Measurements from ENCODE around the gene HOXD3.

Gene HOXD3

DNA sequence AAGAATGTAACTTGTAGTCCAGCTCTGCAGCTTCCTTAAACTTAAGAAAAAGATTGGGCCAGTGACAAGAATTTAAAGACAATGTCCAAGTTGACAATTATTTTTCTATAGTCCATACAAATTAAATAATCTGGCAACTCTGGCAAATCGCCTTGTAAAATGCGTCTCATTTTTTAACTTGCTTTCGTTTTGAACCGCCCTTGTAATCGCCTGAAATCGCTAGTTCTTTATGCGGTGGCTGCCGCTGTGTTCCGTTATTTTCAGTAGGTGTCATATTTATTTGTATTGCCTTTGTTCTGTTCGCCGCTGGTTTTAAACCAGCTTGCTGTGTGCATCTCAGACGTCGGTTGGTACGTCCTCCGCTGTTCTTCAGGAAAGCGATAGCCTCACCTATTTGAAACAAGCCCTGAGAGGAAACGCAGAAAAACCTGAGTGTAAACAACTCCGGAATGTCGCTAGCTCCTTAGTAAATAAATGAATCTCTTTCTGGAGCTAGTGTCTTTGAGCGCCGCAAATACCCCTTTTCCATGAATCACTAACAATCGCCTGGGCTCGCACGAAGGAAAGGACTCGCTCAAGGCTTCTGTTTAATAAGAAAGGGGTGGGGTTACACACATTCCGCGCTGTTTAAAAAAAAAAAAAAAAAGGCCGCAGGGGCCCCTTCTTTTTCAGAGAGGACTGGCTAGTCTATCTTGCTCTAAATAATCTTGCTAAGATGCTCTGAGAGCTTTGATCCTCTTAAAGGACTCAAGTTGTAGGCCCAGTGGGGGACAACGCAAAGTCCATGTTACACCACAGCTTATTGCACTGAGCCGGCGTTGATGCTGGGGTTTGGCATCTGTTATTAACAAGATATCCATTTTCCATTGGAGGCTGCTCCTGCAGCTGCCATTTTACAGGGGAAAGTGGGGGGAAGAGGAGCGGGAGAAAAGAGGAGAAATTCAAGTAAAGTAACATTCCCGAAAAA lies 24.6 kb upstream of the HOXD3 start:
- DNase-seq (ENCODE audit: low spot score): no peak

DNA sequence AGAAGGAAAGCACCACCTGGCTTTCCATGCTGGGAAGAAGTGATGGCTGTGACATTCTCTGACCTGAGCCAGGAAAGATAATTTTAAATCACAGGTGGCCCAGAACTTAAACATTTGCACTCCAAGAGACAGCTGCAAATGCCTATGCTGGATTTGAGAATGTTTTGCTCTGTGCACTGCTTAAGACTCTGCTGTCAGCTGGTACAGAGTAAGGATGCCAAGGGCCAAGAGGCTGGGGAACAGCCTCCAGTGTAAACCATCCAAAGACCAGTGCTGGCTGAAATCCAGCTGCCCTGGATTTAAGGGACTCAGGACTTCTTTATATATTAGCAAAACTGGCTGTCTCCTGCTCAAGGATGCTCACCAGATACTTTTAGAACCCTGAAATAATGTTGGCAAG lies 23.7 kb upstream of the HOXD3 start:
- no peak for DNase-seq (ENCODE audit: low spot score)

DNA sequence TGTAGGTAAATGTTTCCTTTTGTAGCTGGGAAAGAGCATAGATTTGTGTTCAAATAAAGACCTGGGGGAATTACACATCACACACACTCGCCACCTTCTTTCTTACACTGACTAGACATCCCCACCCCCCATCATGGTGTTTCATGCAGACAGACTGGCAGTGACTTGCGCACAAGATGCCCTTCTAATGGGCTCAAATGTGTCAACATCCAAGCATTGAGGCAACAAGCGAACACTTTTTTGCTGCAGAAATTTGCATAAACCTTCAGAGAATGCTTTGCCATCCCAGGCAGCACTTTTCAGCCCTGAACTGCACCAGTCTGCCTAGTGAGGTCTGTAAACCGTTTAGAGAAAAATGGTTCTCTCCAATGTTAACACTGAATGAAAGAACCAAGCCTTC lies 23.1 kb upstream of the HOXD3 start:
- DNase-seq (ENCODE audit: low spot score): no peak

DNA sequence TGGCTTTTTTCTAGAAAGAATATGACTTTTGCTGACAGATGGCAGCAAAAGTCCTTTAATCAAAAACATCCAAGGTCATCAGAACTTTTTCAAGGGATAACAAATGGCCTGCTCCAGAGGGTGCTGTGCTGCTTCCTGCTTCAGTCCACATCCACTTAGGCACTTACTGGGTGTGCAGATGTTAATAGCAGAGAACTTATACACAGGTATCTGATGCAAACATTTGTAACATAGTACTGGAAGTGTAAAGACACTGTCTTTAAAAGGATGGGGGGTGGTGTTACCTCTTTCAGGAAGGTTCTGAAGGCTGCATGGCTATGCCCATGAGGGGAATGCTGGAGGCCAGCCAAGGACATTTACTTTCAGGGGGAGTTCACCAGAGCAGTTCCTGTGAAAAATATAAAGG lies 22.1 kb upstream of the HOXD3 start:
- DNase-seq (ENCODE audit: low spot score): no peak

DNA sequence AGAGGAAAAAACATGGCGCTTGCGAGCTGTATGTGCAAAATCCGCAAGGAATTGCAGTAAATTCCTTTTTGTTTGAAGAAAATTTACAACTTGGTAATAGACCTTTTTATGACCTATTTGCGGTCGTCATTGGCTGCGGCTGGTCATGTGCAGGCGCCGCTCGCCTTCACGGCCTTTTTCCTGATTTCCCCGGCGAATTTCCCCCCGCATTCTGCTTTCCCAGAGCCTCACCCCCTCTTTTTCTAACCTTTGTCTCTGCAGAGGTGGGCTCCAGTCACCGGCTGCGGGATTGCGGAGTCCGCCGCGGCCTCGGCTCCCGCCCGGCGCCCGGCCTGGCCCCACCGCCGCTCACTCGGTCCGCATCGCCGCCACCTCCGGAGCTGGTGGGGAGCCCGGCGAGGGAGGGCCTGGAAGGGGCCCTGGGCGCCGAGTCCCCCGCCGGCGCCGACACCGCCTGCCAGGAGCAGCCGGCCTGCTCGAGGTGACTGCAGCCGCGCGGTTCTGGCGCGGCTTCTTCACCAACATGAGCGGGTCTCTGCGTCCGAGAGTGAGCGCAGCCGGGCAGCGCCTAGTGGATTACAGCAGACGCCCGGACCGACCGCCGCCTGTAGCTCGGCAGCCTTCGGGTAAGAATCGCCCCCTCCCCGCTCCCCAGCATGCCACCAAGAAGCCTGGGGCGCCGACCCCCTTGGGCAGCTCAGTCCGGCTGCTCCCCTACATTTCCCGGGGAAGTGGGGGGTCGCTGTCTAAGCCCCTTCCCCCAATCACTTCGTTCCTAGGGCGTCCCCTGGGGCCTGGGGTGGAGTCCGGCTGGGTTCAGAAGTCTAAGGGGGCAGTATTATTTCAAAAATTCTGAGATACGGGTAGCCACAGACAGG lies 20.5 kb upstream of the HOXD3 start:
- no peak for DNase-seq (ENCODE audit: low spot score)

DNA sequence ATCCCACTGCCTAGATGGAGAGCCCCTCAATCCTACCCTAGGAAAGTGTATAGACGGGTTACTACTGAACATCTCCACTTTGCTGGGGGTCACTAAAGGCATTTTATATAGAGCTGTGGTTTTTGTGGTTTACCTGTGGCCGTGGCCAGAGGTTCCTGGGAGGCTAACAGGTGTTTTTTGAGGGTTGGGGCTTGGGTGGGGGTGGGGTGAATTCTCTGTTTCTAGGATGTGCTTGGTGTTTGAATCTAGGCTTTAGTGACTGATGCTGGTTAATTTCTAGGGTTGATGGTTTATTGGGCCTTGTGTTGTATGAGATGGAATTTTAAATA lies 19.9 kb upstream of the HOXD3 start:
- no peak for DNase-seq (ENCODE audit: low spot score)

DNA sequence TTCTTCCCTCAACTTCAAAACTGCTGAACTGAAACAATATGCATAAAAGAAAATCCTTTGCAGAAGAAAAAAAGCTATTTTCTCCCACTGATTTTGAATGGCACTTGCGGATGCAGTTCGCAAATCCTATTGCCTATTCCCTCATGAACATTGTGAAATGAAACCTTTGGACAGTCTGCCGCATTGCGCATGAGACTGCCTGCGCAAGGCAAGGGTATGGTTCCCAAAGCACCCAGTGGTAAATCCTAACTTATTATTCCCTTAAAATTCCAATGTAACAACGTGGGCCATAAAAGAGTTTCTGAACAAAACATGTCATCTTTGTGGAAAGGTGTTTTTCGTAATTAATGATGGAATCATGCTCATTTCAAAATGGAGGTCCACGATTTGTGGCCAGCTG lies 19.2 kb upstream of the HOXD3 start:
- DNase-seq (ENCODE audit: low spot score): no peak

DNA sequence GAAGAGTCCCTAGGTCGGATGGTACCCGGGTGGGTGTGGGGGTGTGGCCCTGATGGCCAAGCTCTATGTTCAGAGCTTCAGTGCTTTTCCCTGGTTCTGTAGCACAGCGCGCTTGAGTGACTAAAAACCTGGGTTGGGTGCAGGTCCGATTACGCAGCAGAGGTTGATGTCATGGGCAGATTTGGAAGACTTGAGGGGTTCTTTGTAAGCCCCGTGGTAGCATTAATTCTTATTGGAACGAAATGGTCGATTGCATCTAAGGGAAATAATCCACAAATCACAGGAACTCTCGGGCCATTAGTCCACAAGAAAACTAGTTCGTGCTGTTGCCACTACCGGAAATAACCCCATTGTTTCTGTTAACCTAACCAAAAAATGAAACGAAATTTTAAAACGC lies 18.6 kb upstream of the HOXD3 start:
- DNase-seq (ENCODE audit: low spot score): no peak

DNA sequence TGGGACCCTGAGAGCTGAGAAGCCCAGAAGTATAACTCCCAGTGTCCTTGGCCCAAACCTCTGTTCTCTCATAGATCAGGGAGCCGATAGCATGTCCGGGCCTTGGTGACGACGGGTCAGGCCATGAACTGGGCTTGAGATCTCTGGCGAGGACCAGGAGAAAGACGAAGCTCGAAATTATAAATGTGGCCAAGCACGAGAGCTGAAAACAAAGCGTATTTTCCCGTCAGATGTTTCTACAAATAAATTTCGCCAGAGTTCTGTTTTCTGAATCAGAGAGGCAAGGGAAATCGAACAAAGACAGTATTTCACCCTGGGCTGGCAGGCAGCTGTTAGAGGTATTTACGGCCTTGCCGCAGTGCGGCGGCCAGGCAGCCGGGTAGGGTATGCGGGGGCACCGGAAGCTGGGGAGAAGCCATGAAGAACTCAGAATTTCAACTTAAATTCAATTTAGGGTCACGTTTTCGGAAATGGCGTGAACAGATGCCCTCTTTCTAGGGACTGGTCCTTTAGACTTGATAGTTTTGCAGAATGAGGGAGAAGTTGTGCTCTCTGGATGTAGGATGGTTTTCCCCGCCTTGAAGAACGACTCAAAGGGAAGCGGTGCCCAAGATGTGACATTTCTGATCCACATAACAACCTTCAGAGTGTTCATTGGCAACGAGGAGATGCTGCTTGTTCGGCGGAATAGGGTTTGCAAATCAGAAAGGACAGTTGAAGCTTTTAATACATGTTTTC lies 18.0 kb upstream of the HOXD3 start:
- DNase-seq (ENCODE audit: low spot score): no peak

DNA sequence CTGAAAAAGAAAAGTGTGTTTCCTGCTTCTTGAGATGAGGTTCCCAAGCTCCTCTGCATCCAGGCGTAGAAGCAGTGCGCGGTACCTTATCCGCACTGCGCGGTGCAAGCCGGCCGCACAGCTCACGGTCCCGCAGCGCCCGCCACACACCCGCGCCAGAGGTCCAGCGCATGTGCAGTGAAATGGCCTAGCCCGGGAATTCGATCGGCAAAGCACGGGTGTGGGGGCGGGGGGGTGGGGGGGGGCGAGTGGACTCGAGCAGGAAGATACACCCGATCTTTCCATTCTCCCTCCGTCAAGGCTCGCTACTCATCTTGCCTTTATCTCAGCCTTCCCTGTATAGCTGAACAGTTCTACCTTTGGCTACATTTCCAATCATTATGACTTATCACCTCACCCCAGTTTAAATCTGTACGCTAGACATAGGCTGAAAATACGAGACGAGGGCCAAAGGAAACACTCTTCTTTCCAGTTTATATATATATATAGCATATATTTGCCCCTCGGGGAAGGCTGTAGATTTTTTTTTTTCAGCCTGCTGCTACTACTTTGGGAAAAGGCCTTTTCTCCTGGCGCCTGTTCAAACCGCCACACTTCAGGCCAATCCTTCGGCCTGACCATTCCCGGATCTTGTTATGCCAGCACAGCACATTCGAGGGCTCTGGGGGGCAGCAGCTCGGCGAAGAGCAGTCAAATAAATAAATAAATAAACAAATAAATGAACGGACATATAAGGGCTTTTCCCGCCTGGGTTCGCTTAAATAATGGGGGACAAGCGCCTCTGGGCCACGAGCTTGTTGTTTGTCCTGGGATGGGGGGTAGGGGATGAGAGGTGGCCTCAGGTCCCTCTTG lies 17.2 kb upstream of the HOXD3 start:
- no peak for DNase-seq (ENCODE audit: low spot score)

DNA sequence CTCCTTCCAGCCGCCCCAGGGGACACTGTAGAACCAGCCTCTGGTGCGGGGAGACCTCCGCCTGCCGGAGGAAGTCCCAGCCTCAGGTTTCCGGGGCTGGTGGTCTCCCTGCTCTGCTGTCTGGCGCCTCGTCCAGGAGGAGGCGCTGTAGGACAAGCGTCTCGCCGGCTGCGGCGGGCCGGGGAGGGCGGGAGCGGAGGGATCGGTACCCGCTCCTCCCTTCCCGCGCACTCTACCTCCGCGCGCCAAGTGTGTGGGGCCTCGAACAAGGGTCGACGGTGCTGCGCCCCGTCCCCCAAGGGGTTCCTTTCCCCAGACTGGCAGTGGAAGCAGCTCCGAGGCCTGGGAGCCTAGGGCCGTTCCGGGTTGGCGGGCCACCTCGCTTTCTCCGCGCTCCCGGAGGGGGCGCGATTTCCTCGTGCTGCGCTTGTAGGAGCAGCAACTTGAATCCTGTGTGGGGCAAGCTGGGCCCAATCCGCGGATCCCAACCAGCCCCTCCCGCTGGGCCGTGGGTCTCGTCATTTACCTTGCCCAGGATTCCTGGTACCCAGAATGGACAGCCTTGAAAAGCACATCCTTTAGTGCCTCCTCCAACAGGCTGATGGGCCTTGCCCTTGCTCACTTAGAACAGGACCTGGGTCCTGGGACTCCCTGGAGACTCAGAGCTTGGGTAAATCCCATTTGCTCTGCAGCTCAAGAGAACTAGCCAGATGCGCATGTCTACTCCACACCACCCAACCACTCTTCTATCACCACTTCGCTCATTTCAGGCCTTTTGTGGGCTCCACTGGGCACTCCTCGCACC lies 16.4 kb upstream of the HOXD3 start:
- DNase-seq (ENCODE audit: low spot score): peak; percentile 58

DNA sequence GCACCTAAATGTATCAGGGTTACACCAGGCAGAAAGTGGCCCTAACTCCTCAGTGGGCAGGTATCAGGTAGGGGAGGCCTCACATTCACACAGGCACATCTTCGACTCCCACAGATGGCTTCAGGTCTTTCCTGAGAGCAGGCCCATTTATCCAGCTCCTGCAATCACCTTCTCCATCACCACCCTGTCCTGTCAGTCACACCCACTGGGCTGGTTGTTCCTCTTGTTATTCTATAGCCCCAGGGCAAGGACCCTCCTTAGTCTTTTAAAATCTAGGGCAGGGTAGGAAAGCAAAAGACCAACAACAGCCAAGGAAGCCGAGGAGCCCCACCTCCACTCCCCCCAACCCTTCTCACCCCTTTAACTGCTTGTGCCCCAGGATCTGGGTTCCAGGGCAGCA lies 14.8 kb upstream of the HOXD3 start:
- no peak for DNase-seq (ENCODE audit: low spot score)

DNA sequence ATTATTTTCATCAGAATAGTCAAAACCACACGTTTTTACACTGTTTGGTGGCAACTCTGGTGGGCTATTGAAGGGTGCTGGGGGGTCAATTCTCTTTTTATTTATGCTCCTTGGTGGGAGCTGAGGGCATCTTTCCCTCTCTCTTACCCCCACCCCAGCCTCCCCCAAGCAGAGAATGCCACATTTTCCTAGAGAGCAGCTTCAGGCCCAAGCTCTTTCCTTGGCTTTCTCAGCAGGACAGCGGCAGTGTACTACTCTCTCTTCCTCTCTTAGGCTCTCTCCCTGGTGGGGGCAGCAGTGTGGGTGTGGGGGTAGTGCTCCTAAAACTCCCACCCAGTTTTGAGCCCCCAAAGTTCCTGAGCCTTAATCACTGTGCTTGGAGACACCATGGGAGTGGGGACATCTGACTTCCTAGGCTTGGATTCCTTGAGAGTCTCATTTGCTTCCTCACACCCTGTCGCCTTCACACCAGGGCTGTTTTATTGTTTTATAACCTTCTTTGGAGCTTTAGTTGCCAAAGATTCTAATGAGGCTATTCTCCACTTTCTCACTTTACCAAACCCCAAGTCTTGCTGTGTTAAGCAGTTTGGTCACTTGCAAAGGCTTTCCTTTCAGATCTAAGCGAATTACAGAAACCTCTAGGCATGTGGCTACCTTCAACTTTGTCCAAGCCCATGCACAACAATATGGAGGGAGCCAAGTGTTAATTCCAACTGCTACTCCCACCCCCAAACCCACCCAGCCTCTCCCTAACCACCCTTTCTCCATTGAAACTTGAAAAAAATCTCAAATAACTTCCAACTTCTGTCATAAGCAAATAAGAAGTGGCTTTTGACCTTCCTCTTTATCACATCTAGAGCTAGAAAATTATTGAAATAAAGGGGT lies 11.8 kb upstream of the HOXD3 start:
- DNase-seq (ENCODE audit: low spot score): no peak

DNA sequence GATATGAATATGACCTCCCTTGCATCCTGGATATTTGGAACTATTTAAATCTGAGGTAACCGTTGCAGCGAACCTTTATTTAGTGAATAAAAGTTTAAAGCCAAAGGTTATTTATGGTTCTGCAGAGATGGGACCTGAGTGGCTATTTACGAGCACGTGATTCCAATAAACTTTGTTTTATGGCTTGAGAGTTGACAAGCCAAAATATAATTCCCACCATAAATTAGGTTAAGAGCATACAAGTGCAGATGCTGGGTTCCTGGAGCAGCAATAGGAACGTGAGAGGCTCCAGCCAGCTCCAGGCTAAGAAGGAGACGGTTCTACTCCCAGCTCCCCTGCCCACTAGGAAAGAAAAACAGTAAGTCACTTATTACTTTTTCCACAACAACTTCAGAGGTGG lies 11.0 kb upstream of the HOXD3 start:
- DNase-seq (ENCODE audit: low spot score): no peak

DNA sequence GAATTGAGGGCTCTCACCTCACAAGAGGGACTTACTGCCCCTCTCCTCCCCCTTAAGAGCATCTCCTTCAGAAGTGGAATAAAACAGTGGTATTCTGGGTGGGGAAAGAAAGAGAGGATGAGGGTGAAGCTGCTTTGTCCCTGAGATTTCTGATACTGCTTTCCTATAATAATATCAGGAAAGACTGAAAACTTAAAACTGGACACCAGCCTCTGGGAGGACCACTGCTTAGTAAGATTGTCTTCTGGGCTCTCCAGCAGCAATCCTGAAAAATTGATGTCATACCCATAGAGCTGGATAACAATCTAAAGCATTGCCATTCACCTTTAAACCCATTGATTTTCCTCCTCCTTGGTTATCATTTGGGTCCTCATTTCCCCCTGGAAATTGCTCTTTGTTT lies 10.5 kb upstream of the HOXD3 start:
- no peak for DNase-seq (ENCODE audit: low spot score)

DNA sequence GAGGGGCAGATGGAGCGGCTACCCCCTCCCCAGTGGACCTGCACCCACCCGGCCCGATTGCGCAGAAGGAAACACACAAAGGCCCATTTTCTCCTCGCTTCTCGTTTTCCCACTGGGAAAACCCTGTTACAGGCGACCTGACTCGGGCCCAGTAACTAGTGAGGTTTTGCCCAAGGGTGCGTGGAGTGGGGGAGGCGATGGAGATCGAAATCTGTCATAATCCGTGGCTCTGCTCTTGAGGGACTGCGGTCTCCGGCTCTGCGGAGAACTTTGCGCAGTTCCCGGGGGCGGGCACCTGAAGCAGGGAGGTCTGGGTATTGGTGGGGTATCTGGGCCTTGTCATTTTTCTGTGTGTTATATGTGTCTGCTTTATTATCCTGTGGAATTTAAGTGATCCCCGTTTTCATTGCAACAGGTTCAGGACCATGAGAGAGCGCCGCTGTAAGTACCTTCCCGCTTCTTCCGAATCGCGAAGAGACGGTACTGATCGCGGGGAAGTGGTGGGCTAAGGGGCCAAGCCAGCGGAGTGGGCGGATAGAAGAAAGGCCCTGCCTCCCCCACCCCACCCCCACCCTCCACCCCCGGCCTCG lies 9.8 kb upstream of the HOXD3 start:
- no peak for DNase-seq (ENCODE audit: low spot score)

DNA sequence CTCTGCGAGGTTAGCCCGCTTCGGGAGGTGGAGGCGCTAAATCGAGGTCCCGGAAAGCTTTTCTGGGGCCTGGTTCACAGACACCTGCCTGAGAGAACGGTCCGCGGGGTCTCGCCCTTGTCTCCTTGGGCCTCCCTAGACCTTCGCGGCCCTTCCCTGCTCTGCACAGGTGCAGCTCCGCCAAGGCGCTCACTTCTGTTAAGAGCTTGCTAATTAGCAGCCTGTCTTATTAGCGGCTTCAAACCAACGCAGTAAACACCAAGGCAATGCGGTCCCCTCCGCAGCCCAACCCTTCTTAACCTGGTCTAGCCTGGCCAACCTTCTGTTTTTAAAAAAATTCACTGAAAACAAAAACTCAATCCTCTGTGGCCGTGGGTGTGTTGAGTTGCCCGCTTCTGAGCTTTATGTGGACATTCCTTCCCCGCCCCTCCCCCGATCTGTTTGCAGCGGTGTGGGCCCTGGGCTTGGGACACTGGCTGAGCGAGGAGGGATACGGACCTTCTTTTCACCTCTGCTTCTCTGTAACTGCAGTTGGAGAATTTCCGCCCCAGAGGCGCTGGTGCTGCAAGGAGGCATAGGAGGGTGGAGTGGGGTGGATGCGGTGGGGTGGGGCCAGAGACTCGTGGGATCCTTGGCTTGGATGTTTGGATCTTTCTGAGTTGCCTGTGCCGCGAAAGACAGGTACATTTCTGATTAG lies 9.2 kb upstream of the HOXD3 start:
- DNase-seq (ENCODE audit: low spot score): no peak

DNA sequence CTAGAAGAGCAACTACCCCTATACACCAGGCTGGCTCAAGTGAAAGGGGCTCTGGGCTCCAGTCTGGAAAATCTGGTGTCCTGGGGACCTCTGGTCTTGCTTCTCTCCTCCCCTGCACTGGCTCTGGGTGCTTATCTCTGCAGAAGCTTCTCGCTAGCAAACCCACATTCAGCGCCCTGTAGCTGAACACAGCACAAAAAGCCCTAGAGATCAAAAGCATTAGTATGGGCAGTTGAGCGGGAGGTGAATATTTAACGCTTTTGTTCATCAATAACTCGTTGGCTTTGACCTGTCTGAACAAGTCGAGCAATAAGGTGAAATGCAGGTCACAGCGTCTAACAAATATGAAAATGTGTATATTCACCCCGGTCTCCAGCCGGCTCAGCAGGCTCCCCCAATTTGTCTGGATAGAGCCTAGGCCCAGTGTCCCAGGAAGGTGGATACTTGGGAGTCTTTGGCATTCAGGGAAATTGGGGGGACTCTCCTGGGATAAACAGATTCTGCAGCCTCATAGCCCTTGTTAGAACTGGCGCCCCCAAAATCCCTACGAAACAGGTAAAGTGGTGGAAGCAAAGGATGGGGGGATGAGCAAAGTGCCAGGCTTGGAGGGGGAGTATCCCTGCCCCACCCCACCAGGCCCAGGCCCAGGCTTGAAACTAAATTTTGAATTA lies 8.2 kb upstream of the HOXD3 start:
- DNase-seq (ENCODE audit: low spot score): no peak
